Endodermal cell (in vitro differentiated cells): Measurements from ENCODE around the gene STK36. TPM values are rescaled to one million over a fixed set of nuclear protein-coding genes. Genes with fewer than 3 reads are reported as not detected.

Experiments
- DNase-seq: peaks from one replicate; pipeline ENCODE4 v3.0.0-alpha.2; 2017
- H3K27ac ChIP-seq: 2 replicates; pipeline ENCODE4 v1.5.1; 2013; ENCODE audit warnings: mild to moderate bottlenecking, low read depth, low read length, moderate library complexity
- H3K27me3 ChIP-seq: 2 replicates; pipeline ENCODE4 v1.6.1; 2013; ENCODE audit warnings: mild to moderate bottlenecking, low read length, moderate library complexity; ENCODE audit not compliant: insufficient read depth, control insufficient read depth, poor library complexity, severe bottlenecking
- H3K36me3 ChIP-seq: 2 replicates; pipeline ENCODE4 v1.7.0; 2013; ENCODE audit warnings: mild to moderate bottlenecking, low read length, moderate library complexity; ENCODE audit not compliant: control insufficient read depth, insufficient read depth
- H3K4me1 ChIP-seq: one replicate; pipeline ENCODE4 v1.7.0; 2013; ENCODE audit warnings: low read length; ENCODE audit not compliant: control insufficient read depth, insufficient read depth
- H3K4me3 ChIP-seq: 2 replicates; pipeline ENCODE4 v1.5.1; 2013; ENCODE audit warnings: mild to moderate bottlenecking, low read length, moderate library complexity
- H3K9ac ChIP-seq: 2 replicates; pipeline ENCODE4 v1.6.1; 2013; ENCODE audit warnings: mild to moderate bottlenecking, low read length, moderate library complexity; ENCODE audit not compliant: poor library complexity, severe bottlenecking; ENCODE audit errors: extremely low read depth
- H3K9me3 ChIP-seq: 2 replicates; pipeline ENCODE4 v1.6.1; 2013; ENCODE audit warnings: mild to moderate bottlenecking, low read length, moderate library complexity; ENCODE audit not compliant: control insufficient read depth
- H3K27ac Mint-ChIP-seq: 2 replicates; pipeline ENCODE4 v1.8.0; 2020; ENCODE audit warnings: mixed read lengths
- H3K27me3 Mint-ChIP-seq: 2 replicates; pipeline ENCODE4 v1.8.0; 2021; ENCODE audit warnings: mild to moderate bottlenecking, mixed read lengths; ENCODE audit not compliant: insufficient read depth
- H3K36me3 Mint-ChIP-seq: 2 replicates; pipeline ENCODE4 v1.8.0; 2020; ENCODE audit warnings: low read depth, mixed read lengths
- H3K4me1 Mint-ChIP-seq: 2 replicates; pipeline ENCODE4 v1.8.0; 2020; ENCODE audit warnings: mixed read lengths
- H3K4me3 Mint-ChIP-seq: 2 replicates; pipeline ENCODE4 v1.8.0; 2020; ENCODE audit warnings: mild to moderate bottlenecking, moderate library complexity, mixed read lengths
- H3K9me3 Mint-ChIP-seq: 2 replicates; pipeline ENCODE4 v1.8.0; 2020; ENCODE audit warnings: mild to moderate bottlenecking, mixed read lengths
- CTCF ChIP-seq: fragments of 200-600 bp; sonication (generic); conservative IDR thresholded peaks from 2 replicates; pipeline ENCODE4 v1.5.0; 2021; ENCODE audit warnings: antibody characterized with exemption, mild to moderate bottlenecking
- WGBS, 2 experiments: methylation state at CpG; one replicate each; pipeline versions ENCODE4 v1.1.5 to v1.1.7; 2013; ENCODE audit warnings: missing lambda C conversion rate in 2 of 2, mixed read lengths in 1 of 2; ENCODE audit not compliant: insufficient coverage in 1 of 2, insufficient read length in 1 of 2; 5-methylcytosine and 5-hydroxymethylcytosine counted together
- total RNA-seq, 2 donors: library from RNA; stranded (reverse); fragmentation: NEBNext Ultra II Directional in 1 of 2; extraction: Animal tissue kit (Norgen Biotek cat#: 25700) in 1 of 2; gene quantifications; 2 replicates in 1 of 2; 3 replicates in 1 of 2; pipeline ENCODE4 v1.2.1, GENCODE V29; 2021

STK36 gene
- total RNA-seq, 2 donors from 2014 or later, result 73.5 to 87.4 TPM

DNA sequence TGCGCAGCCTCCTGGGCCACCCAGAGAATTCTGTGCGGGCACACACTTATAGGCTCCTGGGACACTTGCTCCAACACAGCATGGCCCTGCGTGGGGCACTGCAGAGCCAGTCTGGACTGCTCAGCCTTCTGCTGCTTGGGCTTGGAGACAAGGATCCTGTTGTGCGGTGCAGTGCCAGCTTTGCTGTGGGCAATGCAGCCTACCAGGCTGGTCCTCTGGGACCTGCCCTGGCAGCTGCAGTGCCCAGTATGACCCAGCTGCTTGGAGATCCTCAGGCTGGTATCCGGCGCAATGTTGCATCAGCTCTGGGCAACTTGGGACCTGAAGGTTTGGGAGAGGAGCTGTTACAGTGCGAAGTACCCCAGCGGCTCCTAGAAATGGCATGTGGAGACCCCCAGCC, 27.0 kb downstream of the STK36 start:
- WGBS, 2 experiments, result 94 to 98% methylated on average over 7 to 8 of the region's 8 CpGs
- H3K36me3 ChIP-seq, result peaks cover 47% of the 10 kb centered on the region
- H3K9ac ChIP-seq, result no peak overlapping the region
- no peak overlapping the region for H3K4me3 ChIP-seq
- H3K27me3 ChIP-seq, result no peaks in the 10 kb centered on the region
- Mint-ChIP-seq H3K9me3 (no peaks in the 10 kb centered on the region), H3K4me3 (no peak overlapping the region), H3K27me3 (no peaks in the 10 kb centered on the region), H3K36me3 (peaks cover 51% of the 10 kb centered on the region), H3K27ac (no peak overlapping the region), H3K4me1 (no peaks in the 10 kb centered on the region)
- H3K9me3 ChIP-seq, result no peaks in the 10 kb centered on the region
- no peak for TF ChIP-seq CTCF
- no peak for DNase-seq
- no peaks in the 10 kb centered on the region for H3K4me1 ChIP-seq
- no peak overlapping the region for H3K27ac ChIP-seq

GRCh38 chr2:218701806-218702205, 29.9 kb downstream of the STK36 start:
- no peak overlapping the region for H3K4me3 ChIP-seq
- no peak overlapping the region for H3K27ac Mint-ChIP-seq

DNA sequence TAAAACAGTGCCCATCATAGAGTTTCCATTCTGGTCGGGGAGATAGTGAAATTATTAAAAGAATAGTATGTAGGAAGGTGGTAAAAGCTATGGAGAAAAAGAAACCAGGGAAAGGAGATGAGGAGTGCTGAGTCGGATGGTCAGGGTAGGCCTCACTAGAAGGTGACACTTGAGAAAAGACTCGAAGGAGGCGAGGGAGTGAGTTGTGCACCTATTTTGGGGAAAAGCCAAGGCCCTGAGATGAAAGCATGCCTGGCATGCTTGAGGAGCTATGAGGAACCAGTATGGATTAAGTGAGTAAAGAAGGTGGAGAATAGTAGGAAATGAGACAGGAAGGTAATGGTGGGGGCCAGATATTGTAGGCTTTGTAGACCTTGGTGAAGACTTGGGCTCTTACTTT, 31.5 kb downstream of the STK36 start:
- Histone ChIP-seq H3K9ac (no peak overlapping the region), H3K27ac (no peak overlapping the region), H3K9me3 (no peaks in the 10 kb centered on the region), H3K36me3 (peaks cover 24% of the 10 kb centered on the region), H3K4me1 (no peaks in the 10 kb centered on the region), H3K27me3 (no peaks in the 10 kb centered on the region), H3K4me3 (no peak overlapping the region)
- Mint-ChIP-seq H3K4me1 (no peaks in the 10 kb centered on the region), H3K27me3 (no peaks in the 10 kb centered on the region), H3K4me3 (no peak overlapping the region), H3K27ac (no peak overlapping the region), H3K9me3 (no peaks in the 10 kb centered on the region), H3K36me3 (peaks cover 27% of the 10 kb centered on the region)
- DNase-seq, result no peak
- TF ChIP-seq CTCF, result no peak
- 90 to 94% methylated on average over 4 of the region's 4 CpGs for WGBS, 2 experiments

More at GRCh38 chr2:218701806-218702205, 29.9 kb downstream of the STK36 start:
- H3K36me3 Mint-ChIP-seq, result peaks cover 39% of the 10 kb centered on the region
- no peak overlapping the region for H3K27ac ChIP-seq
- no peaks in the 10 kb centered on the region for H3K9me3 Mint-ChIP-seq
- TF ChIP-seq CTCF, result no peak
- WGBS, 2 experiments, result 82 to 100% methylated on average over 1 to 2 of the region's 2 CpGs
- no peak overlapping the region for H3K4me3 Mint-ChIP-seq
- H3K4me1 Mint-ChIP-seq, result no peaks in the 10 kb centered on the region
- H3K27me3 ChIP-seq, result no peaks in the 10 kb centered on the region
- H3K27me3 Mint-ChIP-seq, result no peaks in the 10 kb centered on the region
- no peaks in the 10 kb centered on the region for H3K9me3 ChIP-seq
- DNase-seq, result no peak
- H3K9ac ChIP-seq, result no peak overlapping the region
- no peaks in the 10 kb centered on the region for H3K4me1 ChIP-seq
- peaks cover 26% of the 10 kb centered on the region for H3K36me3 ChIP-seq
